ENCODE measurements around the gene DAZAP1.

The DAZAP1 gene

GRCh38 chr19:1406774-1407527 is 435 bp upstream of the DAZAP1 start:
- WGBS (ENCODE audit: extremely low coverage, insufficient coverage, low lambda C conversion rate), result no CpG with 5 or more reads among the region's 72 CpGs
- H3K18ac ChIP-seq (ENCODE audit: low read length), result peak overlapping the region; percentile 51
- H3K4me2 ChIP-seq (ENCODE audit: low read length), result peak overlapping the region; percentile 76
- H2BK15ac ChIP-seq (replicated peaks; ENCODE audit: low read depth), result no peak overlapping the region
- H3K56ac ChIP-seq (ENCODE audit: low read length), result peak overlapping the region; percentile 91
- H2BK120ac ChIP-seq (ENCODE audit: low read depth, low read length), result no peak overlapping the region
- H3K27ac ChIP-seq (ENCODE audit: low read depth, low read length), result no peak overlapping the region
- H3K9ac ChIP-seq (ENCODE audit: low read length), result peak overlapping the region; percentile 71
- H3K23ac ChIP-seq (ENCODE audit: low read length), result no peak overlapping the region
- H3K79me2 ChIP-seq (ENCODE audit: control insufficient read depth, insufficient read depth, low read length), result peaks cover 44% of the 10 kb centered on the region
- peaks cover 8% of the 10 kb centered on the region for H3K4me1 ChIP-seq (ENCODE audit: control insufficient read depth, low read depth, low read length)
- peak overlapping the region; percentile 54 for H3K4me3 ChIP-seq (ENCODE audit: low read length)
- no peak overlapping the region for H3K4ac ChIP-seq (ENCODE audit: low read depth, low read length)
- DNase-seq, result peak; percentile 99
- no peaks in the 10 kb centered on the region for H3K79me1 ChIP-seq (ENCODE audit: low read length)
- H4K8ac ChIP-seq (ENCODE audit: low read depth, low read length), result no peak overlapping the region
- H4K5ac ChIP-seq (ENCODE audit: low read length), result no peak overlapping the region
- H2AK5ac ChIP-seq (ENCODE audit: low read length), result no peak overlapping the region
- H2BK5ac ChIP-seq (ENCODE audit: low read length), result no peak overlapping the region
- peaks cover 2% of the 10 kb centered on the region for H3K36me3 ChIP-seq (ENCODE audit: control insufficient read depth, insufficient read depth, low read length)
- H3K27me3 ChIP-seq (ENCODE audit: insufficient read depth, low read length, poor library complexity), result no peaks in the 10 kb centered on the region

DNA sequence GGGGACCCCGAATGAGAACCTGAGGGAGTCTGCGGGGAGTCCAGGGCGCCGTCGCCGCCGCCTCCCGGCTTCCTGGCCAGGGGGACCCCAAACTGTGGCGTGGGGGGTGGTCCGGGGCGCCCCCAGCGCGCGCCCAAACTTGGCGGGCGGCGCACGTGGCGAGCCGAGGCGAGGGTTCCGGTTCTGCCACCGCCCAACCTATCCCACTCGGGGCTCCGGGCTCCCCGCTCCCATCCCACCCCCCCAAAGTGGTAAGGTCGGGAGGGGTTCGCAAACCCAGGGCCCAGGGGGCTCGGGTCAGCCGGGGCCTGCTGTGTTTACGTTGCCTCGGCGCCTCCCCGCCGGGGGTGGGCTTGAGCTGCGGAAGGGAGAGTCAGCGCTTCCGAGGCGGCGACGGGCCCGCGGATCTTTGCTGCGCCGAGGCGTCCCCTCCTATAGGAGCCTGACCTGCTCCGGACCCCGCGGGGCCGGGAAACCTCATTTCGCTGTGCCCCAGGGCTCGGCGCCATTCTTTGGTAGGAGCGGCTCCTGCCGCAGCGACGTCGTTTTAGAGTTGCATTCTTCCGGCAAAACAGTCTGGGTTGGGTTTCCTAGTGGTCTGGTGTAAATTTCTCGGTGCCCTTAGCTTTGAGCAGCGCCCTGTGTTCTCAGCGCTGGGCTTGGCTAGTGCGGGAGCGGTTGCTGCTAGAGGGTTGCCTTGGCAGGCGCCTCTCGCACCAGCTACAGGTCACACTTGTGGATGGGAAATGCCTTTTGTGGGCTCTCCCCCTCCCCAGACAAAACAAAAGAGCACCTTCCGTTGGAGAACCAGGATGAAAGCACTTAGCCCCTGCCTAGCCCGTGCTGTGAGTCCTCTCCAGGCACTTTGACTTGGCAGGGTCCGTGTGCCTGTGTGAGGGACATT is 1.2 kb downstream of the DAZAP1 start:
- peak overlapping the region; percentile 96 for H3K18ac ChIP-seq (ENCODE audit: low read length)
- H3K9ac ChIP-seq (ENCODE audit: low read length), result peak overlapping the region; percentile 92
- peaks cover 6% of the 10 kb centered on the region for H3K36me3 ChIP-seq (ENCODE audit: control insufficient read depth, insufficient read depth, low read length)
- H4K5ac ChIP-seq (ENCODE audit: low read length), result no peak overlapping the region
- no peaks in the 10 kb centered on the region for H3K79me1 ChIP-seq (ENCODE audit: low read length)
- H2BK120ac ChIP-seq (ENCODE audit: low read depth, low read length), result peak overlapping the region; percentile 90
- H2BK5ac ChIP-seq (ENCODE audit: low read length), result no peak overlapping the region
- peak overlapping the region; percentile 94 for H4K8ac ChIP-seq (ENCODE audit: low read depth, low read length)
- peak; percentile 67 for DNase-seq
- H3K4ac ChIP-seq (ENCODE audit: low read depth, low read length), result peak overlapping the region; percentile 99
- H3K79me2 ChIP-seq (ENCODE audit: control insufficient read depth, insufficient read depth, low read length), result peaks cover 60% of the 10 kb centered on the region
- no peak overlapping the region for H2BK15ac ChIP-seq (replicated peaks; ENCODE audit: low read depth)
- H3K4me2 ChIP-seq (ENCODE audit: low read length), result peak overlapping the region; percentile 91
- peak overlapping the region; percentile 80 for H3K27ac ChIP-seq (ENCODE audit: low read depth, low read length)
- peak overlapping the region; percentile 84 for H3K4me3 ChIP-seq (ENCODE audit: low read length)
- no CpG with 5 or more reads among the region's 69 CpGs for WGBS (ENCODE audit: extremely low coverage, insufficient coverage, low lambda C conversion rate)
- peaks cover 8% of the 10 kb centered on the region for H3K4me1 ChIP-seq (ENCODE audit: control insufficient read depth, low read depth, low read length)
- peak overlapping the region; percentile 7 for H3K23ac ChIP-seq (ENCODE audit: low read length)
- H3K56ac ChIP-seq (ENCODE audit: low read length), result peak overlapping the region; percentile 89
- no peaks in the 10 kb centered on the region for H3K27me3 ChIP-seq (ENCODE audit: insufficient read depth, low read length, poor library complexity)
- H2AK5ac ChIP-seq (ENCODE audit: low read length), result no peak overlapping the region

DNA sequence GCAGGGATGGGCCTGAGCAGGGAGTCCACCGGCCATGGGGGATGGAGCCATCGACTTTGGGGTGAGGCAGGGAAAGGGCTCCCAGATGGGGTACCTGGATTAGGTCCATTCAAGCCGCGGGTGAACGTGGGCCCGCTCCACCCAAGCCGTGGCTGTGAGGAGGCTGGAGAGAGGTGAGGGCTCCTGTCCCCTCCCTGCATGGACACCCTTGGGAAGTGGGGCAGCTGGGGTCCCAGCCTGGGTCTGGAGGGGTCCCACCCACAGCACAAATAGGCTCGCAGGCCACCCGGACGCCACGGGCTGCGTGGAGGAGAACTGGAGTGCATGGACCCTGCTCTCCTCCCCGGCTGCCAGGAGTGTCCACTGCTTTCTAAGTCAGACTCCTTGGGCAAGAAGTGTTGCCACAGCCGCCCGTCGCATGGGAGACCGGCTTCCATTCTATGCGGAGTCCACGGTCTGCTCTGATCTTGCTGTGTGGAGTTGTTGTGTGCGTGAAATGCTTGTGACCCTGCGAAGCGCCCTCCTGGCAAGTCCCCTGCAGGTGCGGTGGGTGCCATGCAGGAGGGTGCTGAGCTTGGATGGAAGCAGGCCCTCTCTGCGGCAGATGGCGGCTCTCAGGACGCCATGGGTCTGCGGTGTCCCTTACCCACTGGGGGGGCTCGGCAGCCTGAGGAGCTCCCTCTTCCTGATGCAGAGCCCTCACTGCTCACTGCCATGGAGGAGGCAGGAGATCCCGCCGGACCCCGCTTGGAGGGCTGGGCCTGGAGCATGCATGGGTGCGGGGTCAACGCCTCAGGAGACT is 2.0 kb downstream of the DAZAP1 start:
- H3K18ac ChIP-seq (ENCODE audit: low read length), result no peak overlapping the region
- H3K27ac ChIP-seq (ENCODE audit: low read depth, low read length), result no peak overlapping the region
- H2BK15ac ChIP-seq (replicated peaks; ENCODE audit: low read depth), result no peak overlapping the region
- no CpG with 5 or more reads among the region's 33 CpGs for WGBS (ENCODE audit: extremely low coverage, insufficient coverage, low lambda C conversion rate)
- H3K4ac ChIP-seq (ENCODE audit: low read depth, low read length), result no peak overlapping the region
- no peak overlapping the region for H2AK5ac ChIP-seq (ENCODE audit: low read length)
- peak overlapping the region; percentile 92 for H3K9ac ChIP-seq (ENCODE audit: low read length)
- no peak overlapping the region for H2BK5ac ChIP-seq (ENCODE audit: low read length)
- no peak overlapping the region for H2BK120ac ChIP-seq (ENCODE audit: low read depth, low read length)
- no peak overlapping the region for H4K5ac ChIP-seq (ENCODE audit: low read length)
- no peak overlapping the region for H4K8ac ChIP-seq (ENCODE audit: low read depth, low read length)
- H3K79me2 ChIP-seq (ENCODE audit: control insufficient read depth, insufficient read depth, low read length), result peaks cover 67% of the 10 kb centered on the region
- no peak for DNase-seq
- H3K56ac ChIP-seq (ENCODE audit: low read length), result peak overlapping the region; percentile 89
- no peaks in the 10 kb centered on the region for H3K27me3 ChIP-seq (ENCODE audit: insufficient read depth, low read length, poor library complexity)
- no peaks in the 10 kb centered on the region for H3K79me1 ChIP-seq (ENCODE audit: low read length)
- peak overlapping the region; percentile 91 for H3K4me2 ChIP-seq (ENCODE audit: low read length)
- peak overlapping the region; percentile 98 for H3K23ac ChIP-seq (ENCODE audit: low read length)
- peaks cover 8% of the 10 kb centered on the region for H3K4me1 ChIP-seq (ENCODE audit: control insufficient read depth, low read depth, low read length)
- H3K36me3 ChIP-seq (ENCODE audit: control insufficient read depth, insufficient read depth, low read length), result peaks cover 6% of the 10 kb centered on the region
- H3K4me3 ChIP-seq (ENCODE audit: low read length), result peak overlapping the region; percentile 84

DNA sequence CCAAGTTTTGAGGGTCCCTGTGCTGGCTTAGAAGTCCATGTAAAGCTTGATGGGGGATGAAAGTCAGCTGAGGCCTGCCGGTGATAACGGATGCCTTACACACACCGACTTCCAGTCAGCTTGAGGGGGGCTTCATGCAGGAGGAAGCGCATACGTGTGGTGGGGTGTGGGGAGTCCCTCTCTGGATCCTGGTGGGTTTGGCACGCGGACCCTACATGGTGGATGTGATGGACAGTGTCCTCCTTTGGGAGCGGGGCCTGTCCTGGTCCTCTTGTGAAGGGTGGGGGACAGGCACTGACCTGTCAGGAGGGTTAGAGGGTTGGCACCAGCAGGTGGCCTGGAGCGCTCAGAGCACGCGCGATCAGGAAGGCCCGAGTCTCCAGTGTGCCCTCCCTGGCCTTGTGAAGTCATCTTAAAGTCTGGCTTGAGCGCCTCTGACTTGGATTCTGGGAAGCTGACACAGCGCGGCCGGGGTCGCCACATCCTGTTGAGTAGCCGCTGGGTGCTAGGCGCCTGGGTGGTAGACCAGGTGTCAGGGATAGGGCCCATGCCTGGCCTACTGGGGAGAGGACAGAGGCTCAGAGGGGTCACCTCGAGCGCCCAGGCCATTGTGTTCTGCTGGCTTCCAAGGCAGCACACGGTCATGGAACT is 2.9 kb downstream of the DAZAP1 start:
- H3K79me2 ChIP-seq (ENCODE audit: control insufficient read depth, insufficient read depth, low read length), result peaks cover 73% of the 10 kb centered on the region
- WGBS (ENCODE audit: extremely low coverage, insufficient coverage, low lambda C conversion rate), result no CpG with 5 or more reads among the region's 23 CpGs
- no peak overlapping the region for H2BK15ac ChIP-seq (replicated peaks; ENCODE audit: low read depth)
- H2BK5ac ChIP-seq (ENCODE audit: low read length), result no peak overlapping the region
- no peak for DNase-seq
- no peak overlapping the region for H3K4me3 ChIP-seq (ENCODE audit: low read length)
- peaks cover 2% of the 10 kb centered on the region for H3K79me1 ChIP-seq (ENCODE audit: low read length)
- H3K4me1 ChIP-seq (ENCODE audit: control insufficient read depth, low read depth, low read length), result peaks cover 8% of the 10 kb centered on the region
- no peak overlapping the region for H3K18ac ChIP-seq (ENCODE audit: low read length)
- peak overlapping the region; percentile 3 for H3K4me2 ChIP-seq (ENCODE audit: low read length)
- H2AK5ac ChIP-seq (ENCODE audit: low read length), result no peak overlapping the region
- no peak overlapping the region for H2BK120ac ChIP-seq (ENCODE audit: low read depth, low read length)
- H3K9ac ChIP-seq (ENCODE audit: low read length), result peak overlapping the region; percentile 92
- peaks cover 6% of the 10 kb centered on the region for H3K36me3 ChIP-seq (ENCODE audit: control insufficient read depth, insufficient read depth, low read length)
- H3K27me3 ChIP-seq (ENCODE audit: insufficient read depth, low read length, poor library complexity), result no peaks in the 10 kb centered on the region
- H4K5ac ChIP-seq (ENCODE audit: low read length), result no peak overlapping the region
- H4K8ac ChIP-seq (ENCODE audit: low read depth, low read length), result no peak overlapping the region
- no peak overlapping the region for H3K4ac ChIP-seq (ENCODE audit: low read depth, low read length)
- H3K27ac ChIP-seq (ENCODE audit: low read depth, low read length), result no peak overlapping the region
- H3K56ac ChIP-seq (ENCODE audit: low read length), result peak overlapping the region; percentile 6
- peak overlapping the region; percentile 15 for H3K23ac ChIP-seq (ENCODE audit: low read length)

- Histone ChIP-seq H3K36me3 (ENCODE audit: control insufficient read depth, insufficient read depth, low read length) (peaks cover 6% of the 10 kb centered on the region), H3K18ac (ENCODE audit: low read length) (no peak overlapping the region), H3K27me3 (ENCODE audit: insufficient read depth, low read length, poor library complexity) (no peaks in the 10 kb centered on the region), H3K4me1 (ENCODE audit: control insufficient read depth, low read depth, low read length) (peaks cover 11% of the 10 kb centered on the region), H2BK15ac (replicated peaks; ENCODE audit: low read depth) (no peak overlapping the region), H3K4me2 (ENCODE audit: low read length) (no peak overlapping the region), H3K4ac (ENCODE audit: low read depth, low read length) (no peak overlapping the region), H3K79me1 (ENCODE audit: low read length) (peaks cover 2% of the 10 kb centered on the region), H4K5ac (ENCODE audit: low read length) (no peak overlapping the region), H2AK5ac (ENCODE audit: low read length) (no peak overlapping the region), H3K4me3 (ENCODE audit: low read length) (no peak overlapping the region), H4K8ac (ENCODE audit: low read depth, low read length) (no peak overlapping the region), H3K27ac (ENCODE audit: low read depth, low read length) (no peak overlapping the region), H3K79me2 (ENCODE audit: control insufficient read depth, insufficient read depth, low read length) (peaks cover 78% of the 10 kb centered on the region), H3K56ac (ENCODE audit: low read length) (peak overlapping the region; percentile 6), H2BK120ac (ENCODE audit: low read depth, low read length) (no peak overlapping the region), H3K9ac (ENCODE audit: low read length) (peak overlapping the region; percentile 13), H3K23ac (ENCODE audit: low read length) (no peak overlapping the region), H2BK5ac (ENCODE audit: low read length) (no peak overlapping the region)
- no CpG with 5 or more reads among the region's 9 CpGs for WGBS (ENCODE audit: extremely low coverage, insufficient coverage, low lambda C conversion rate)
- no peak for DNase-seq
Observed at GRCh38 chr19:1410789-1411188, 3.4 kb downstream of the DAZAP1 start.

All from mesendoderm (in vitro differentiated cells).